K562 (cell line): Measurements from ENCODE around the gene KRT80. TPM values are rescaled to one million over a fixed set of nuclear protein-coding genes. Genes with fewer than 3 reads are reported as not detected.
A peak's percentile ranks its signal among the peaks of the same experiment; 100 is the strongest.

ENCODE experiments used
- ATAC-seq: fragments of 200-7000 bp; cut with Tn5 transposase; 3 replicates; pipeline ENCODE4 v1.9.1; 2020; ENCODE audit warnings: moderate library complexity
- BruUV-seq: library from RNA; stranded (reverse); fragments of 400-500 nt; replicated peaks from 2 replicates; lab custom pipeline; 2021; lab: Mats Ljungman, UMichigan
- CTCF ChIA-PET: fragments of 300-600 bp; formaldehyde crosslinking; extraction: SDS; loops from one replicate; lab custom pipeline; 2021; ENCODE audit warnings: low intra/inter-chr PET ratio; lab: Yijun Ruan, JAX
- POLR2A ChIA-PET: fragments of 300-600, 350-650 bp; sonication (Branson Sonifier 250); formaldehyde crosslinking; extraction: SDS; loops from one replicate; lab custom pipeline; 2021; ENCODE audit warnings: antibody characterized with exemption, inconsistent platforms; lab: Yijun Ruan, JAX
- DNase-seq, 4 experiments: peaks; one replicate each; pipeline versions ENCODE4 v3.0.0 to v3.0.0-alpha.2; 2011 to 2018; ENCODE audit warnings: low spot score in 3 of 4, mixed read lengths in 3 of 4; ENCODE audit errors: extremely low read depth in 1 of 4
- FAIRE-seq: peaks from 2 replicates; lab custom pipeline; 2011; peaks lifted over from hg19 to GRCh38; lab: Jason Lieb, UNC
- H2AFZ ChIP-seq: 2 replicates; pipeline ENCODE4 v1.6.0; 2011; ENCODE audit warnings: low read depth, low read length, control low read depth, inconsistent platforms
- H3K27ac ChIP-seq: fragments of 200-600 bp; 3 replicates; pipeline ENCODE4 v1.8.0; 2011; ENCODE audit warnings: low read depth, mild to moderate bottlenecking, control low read depth, inconsistent platforms, low read length, moderate library complexity, mixed read lengths; ENCODE audit errors: extremely low read depth
- H3K27me3 ChIP-seq, 2 experiments: fragments of 300-600 bp in 1 of 2; 2 replicates in 1 of 2; 3 replicates in 1 of 2; pipeline versions ENCODE4 v1.6.0 to v1.8.0; 2011; ENCODE audit warnings: inconsistent platforms in 2 of 2, low read length in 2 of 2, mild to moderate bottlenecking in 1 of 2, mixed read lengths in 1 of 2, moderate library complexity in 1 of 2; ENCODE audit not compliant: control insufficient read depth in 2 of 2, insufficient read depth in 2 of 2
- H3K36me3 ChIP-seq: fragments of 300-600 bp; 3 replicates; pipeline ENCODE4 v1.8.0; 2011; ENCODE audit warnings: mild to moderate bottlenecking, low read length, inconsistent platforms; ENCODE audit not compliant: control insufficient read depth, insufficient read depth
- H3K4me1 ChIP-seq, 2 experiments: fragments of 200-600 bp in 1 of 2; replicated peaks in 1 of 2; 2 replicates in 1 of 2; 3 replicates in 1 of 2; pipeline versions ENCODE4 v1.5.1 to v1.8.0; 2011; ENCODE audit warnings: inconsistent platforms in 2 of 2, low read length in 2 of 2, mild to moderate bottlenecking in 1 of 2, mixed read lengths in 1 of 2, moderate library complexity in 1 of 2; ENCODE audit not compliant: control insufficient read depth in 2 of 2, insufficient read depth in 2 of 2
- H3K4me2 ChIP-seq: 2 replicates; pipeline ENCODE4 v1.6.1; 2011; ENCODE audit warnings: low read length, control low read depth, inconsistent platforms, mixed read lengths; ENCODE audit not compliant: insufficient read depth
- H3K4me3 ChIP-seq: fragments of 200-600 bp; sonication (generic), shearing (Covaris generic); 2 replicates; pipeline ENCODE4 v1.5.1; 2016; ENCODE audit warnings: control low read depth, inconsistent platforms
- H3K79me2 ChIP-seq: fragments of 200-600 bp; 3 replicates; pipeline ENCODE4 v1.8.0; 2011; ENCODE audit warnings: low read length, inconsistent platforms; ENCODE audit not compliant: control insufficient read depth, insufficient read depth
- H3K9ac ChIP-seq, 2 experiments: 2 replicates each; pipeline versions ENCODE4 v1.6.0 to v1.6.1; 2011; ENCODE audit warnings: low read depth in 2 of 2, low read length in 2 of 2, control low read depth in 1 of 2, inconsistent platforms in 1 of 2, mild to moderate bottlenecking in 1 of 2, mixed read lengths in 1 of 2; ENCODE audit not compliant: insufficient read depth in 1 of 2
- H3K9me1 ChIP-seq: one replicate; pipeline ENCODE4 v1.6.0; 2011; ENCODE audit warnings: inconsistent platforms, mild to moderate bottlenecking, low read length, moderate library complexity; ENCODE audit not compliant: control insufficient read depth, insufficient read depth
- H3K9me3 ChIP-seq: replicated peaks from 2 replicates; pipeline ENCODE4 v1.5.1; 2011; ENCODE audit warnings: low read depth, low read length, inconsistent platforms; ENCODE audit not compliant: control insufficient read depth, insufficient read depth
- H4K20me1 ChIP-seq: replicated peaks from 2 replicates; pipeline ENCODE4 v1.6.1; 2011; ENCODE audit warnings: low read length, inconsistent platforms, mixed read lengths; ENCODE audit not compliant: control insufficient read depth, insufficient read depth
- FOXJ2 ChIP-seq: fragments of 200-800 bp; sonication (Bioruptor generic); IDR thresholded peaks from 2 replicates; pipeline ENCODE4 v1.6.1; 2016; ENCODE audit warnings: missing genetic modification characterization, missing compliant biosample characterization
- FOXJ3 ChIP-seq: sonication (generic); formaldehyde crosslinking; IDR thresholded peaks from 2 replicates; pipeline ENCODE4 v1.4.0; 2020; ENCODE audit warnings: mild to moderate bottlenecking, missing genetic modification reagents
- PHTF2 ChIP-seq: fragments of 250-450 bp; sonication (Bioruptor Pico); IDR thresholded peaks from 2 replicates; pipeline ENCODE4 v1.5.0; 2021; ENCODE audit warnings: mild to moderate bottlenecking
- PYGO2 ChIP-seq: fragments of 450-650 bp; IDR thresholded peaks from 2 replicates; pipeline ENCODE4 v1.6.1; 2016; ENCODE audit warnings: mild to moderate bottlenecking, missing genetic modification characterization, moderate library complexity, missing compliant biosample characterization
- RFX1 ChIP-seq: fragments of 450-650 bp; IDR thresholded peaks from 2 replicates; pipeline ENCODE4 v1.6.1; 2016; ENCODE audit warnings: mild to moderate bottlenecking, moderate library complexity
- SLC30A9 ChIP-seq: fragments of 250-450 bp; sonication (Bioruptor Pico); IDR thresholded peaks from 2 replicates; pipeline ENCODE4 v1.8.0; 2022; ENCODE audit warnings: mild to moderate bottlenecking, moderate library complexity
- U2AF2 ChIP-seq: fragments of 200-400 bp; formaldehyde crosslinking; optimal IDR thresholded peaks from 2 replicates; pipeline ENCODE3; 2017; ENCODE audit warnings: low read depth, mild to moderate bottlenecking, low read length
- ZFPM2 ChIP-seq: fragments of 250-450 bp; sonication (Bioruptor Pico); IDR thresholded peaks from 2 replicates; pipeline ENCODE4 v1.5.1; 2022; ENCODE audit warnings: mild to moderate bottlenecking
- ZNF143 ChIP-seq: sonication (generic); formaldehyde crosslinking; IDR thresholded peaks from 2 replicates; pipeline ENCODE4 v1.9.0; 2022; ENCODE audit warnings: mild to moderate bottlenecking, missing genetic modification reagents
- WGBS: fragments of 100-300 bp; shearing (Covaris generic); methylation state at CpG from one replicate; pipeline ENCODE4 v1.1.6; 2016; ENCODE audit warnings: low coverage, mixed read lengths; ENCODE audit not compliant: insufficient coverage; ENCODE audit errors: missing lambda C conversion rate; 5-methylcytosine and 5-hydroxymethylcytosine counted together
- in situ Hi-C: fragments of 300-500 bp; cut with MboI; formaldehyde crosslinking; loops from 4 replicates; pipeline ENCODE4 v1.15.0; 2018; ENCODE audit warnings: inconsistent platforms, mixed read lengths
- intact Hi-C: fragments of 100-400 bp; cut with micrococcal nuclease; formaldehyde crosslinking; loops from 2 replicates; pipeline ENCODE4 v1.14.2; 2022
- polyA plus RNA-seq, 8 experiments: library from polyadenylated mRNA; depleted of rRNA in 4 of 8; stranded (reverse) in 5 of 8; unstranded in 3 of 8; fragments of >200 nt; fragmentation: Nextera tagmentation in 2 of 8; fragmentation: Illumina TruSeq in 1 of 8; extraction: Ambion mirVana in 2 of 8; extraction: Trizol in 1 of 8; gene quantifications; 2 replicates each; pipeline versions ENCODE4 v1.2.1 to v1.2.3, GENCODE V29; 2011 to 2014; ENCODE audit warnings: inconsistent platforms in 1 of 8, missing spikeins in 1 of 8
- total RNA-seq, 7 experiments: library from RNA; depleted of rRNA in 6 of 7; stranded (reverse); fragments of >200 nt in 6 of 7; fragmentation: Illumina TruSeq in 2 of 7; extraction: Trizol in 2 of 7; gene quantifications; 2 replicates each; pipeline versions ENCODE4 v1.2.1 to v1.2.3, GENCODE V29; 2011 to 2021; ENCODE audit warnings: low replicate concordance in 1 of 7
- TF ChIP-seq, protein P1 (sequence below): sonication (generic); formaldehyde crosslinking; IDR thresholded peaks from 2 replicates; pipeline ENCODE4 v1.8.1; 2022; ENCODE audit warnings: missing genetic modification reagents
- TF ChIP-seq, protein P2 (sequence below): fragments of 250-450 bp; sonication (Bioruptor Pico); IDR thresholded peaks from 2 replicates; pipeline ENCODE4 v1.5.0; 2020; ENCODE audit warnings: mild to moderate bottlenecking
- TF ChIP-seq, protein P3 (sequence below): fragments of 450-650 bp; IDR thresholded peaks from 2 replicates; pipeline ENCODE4 v1.6.1; 2017; ENCODE audit warnings: antibody characterized with exemption, mild to moderate bottlenecking
- TF ChIP-seq, protein P4 (sequence below): fragments of 450-650 bp; IDR thresholded peaks from 2 replicates; pipeline ENCODE4 v1.7.0; 2016; ENCODE audit warnings: borderline replicate concordance

The KRT80 gene
- total and polyA plus RNA-seq, 9 of the 15 experiments (the other 6 are each of a cell fraction or from before 2014, with no cell fraction given), result not detected

DNA sequence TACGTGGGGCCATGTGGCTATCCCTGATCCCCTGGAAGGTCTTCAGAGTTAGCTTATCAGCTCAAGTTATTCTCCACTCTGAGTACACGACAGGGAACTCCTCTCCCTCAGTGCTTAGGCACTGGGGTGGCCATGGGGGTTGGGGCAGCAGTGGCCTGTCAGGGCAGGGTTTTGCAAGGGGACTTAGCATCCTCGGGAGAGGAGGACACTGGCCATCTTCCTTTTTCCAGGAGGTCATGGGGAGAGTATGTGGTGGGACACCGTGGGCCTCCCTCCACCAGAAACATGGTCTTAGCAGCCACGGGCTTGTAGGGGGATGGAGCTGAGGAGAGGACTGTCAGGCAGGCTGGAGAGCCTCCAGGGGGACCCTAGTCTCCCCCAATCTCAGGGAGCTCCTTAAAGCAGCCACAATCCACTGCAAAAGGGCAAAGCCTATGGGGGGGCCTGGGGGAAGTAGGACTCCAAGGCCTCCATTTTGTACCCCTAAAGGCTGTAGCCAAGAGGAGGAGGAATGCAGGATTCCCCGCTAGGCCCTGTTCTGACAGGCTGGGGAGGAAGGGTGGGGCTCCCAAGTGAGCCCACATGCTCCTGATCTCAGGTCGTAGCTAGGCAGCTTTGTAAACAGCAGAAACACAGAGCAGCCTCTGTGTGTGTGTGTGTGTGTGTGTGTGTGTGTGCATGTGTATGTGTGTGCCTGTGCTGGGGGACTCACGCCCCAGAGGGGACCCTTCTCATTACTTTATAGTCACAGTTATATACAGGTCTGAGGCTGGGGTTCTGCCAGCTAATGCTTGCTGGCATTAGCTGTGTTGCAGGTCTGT is 36.6 kb downstream of the KRT80 start:
- under 1% methylated on average over 8 of the region's 8 CpGs for WGBS
- Histone ChIP-seq H3K9me1 (no peaks in the 10 kb centered on the region), H3K9me3 (no peaks in the 10 kb centered on the region), H4K20me1 (0 out of 2 replicates have a peak, but pooled peaks cover 6% of the 10 kb centered on the region), H3K4me2 (no peak overlapping the region), H3K27me3 (peaks cover 0 to 10% of the 10 kb centered on the region in 2 experiments; a peak in 2 of 5 replicates), H2AFZ (no peak overlapping the region), H3K9ac (no peak overlapping the region), H3K27ac (no peak overlapping the region), H3K4me3 (no peak overlapping the region), H3K36me3 (no peaks in the 10 kb centered on the region), H3K4me1 (peaks cover 0 to 11% of the 10 kb centered on the region in 2 experiments; a peak in 3 of 5 replicates), H3K79me2 (no peaks in the 10 kb centered on the region)
- in situ Hi-C loops, result no loop called here
- ChIA-PET CTCF (interaction anchor here (0.6 kb wide), 2 partner anchors 713 to 730 kb away, joined by 4 read pairs; no protein-coding TSS in a partner anchor), POLR2A (interaction anchor here (0.6 to 1.3 kb wide), 2 partner anchors 16 to 724 kb away, joined by 3 to 4 read pairs; no protein-coding TSS in a partner anchor)
- TF ChIP-seq, protein P1, sequence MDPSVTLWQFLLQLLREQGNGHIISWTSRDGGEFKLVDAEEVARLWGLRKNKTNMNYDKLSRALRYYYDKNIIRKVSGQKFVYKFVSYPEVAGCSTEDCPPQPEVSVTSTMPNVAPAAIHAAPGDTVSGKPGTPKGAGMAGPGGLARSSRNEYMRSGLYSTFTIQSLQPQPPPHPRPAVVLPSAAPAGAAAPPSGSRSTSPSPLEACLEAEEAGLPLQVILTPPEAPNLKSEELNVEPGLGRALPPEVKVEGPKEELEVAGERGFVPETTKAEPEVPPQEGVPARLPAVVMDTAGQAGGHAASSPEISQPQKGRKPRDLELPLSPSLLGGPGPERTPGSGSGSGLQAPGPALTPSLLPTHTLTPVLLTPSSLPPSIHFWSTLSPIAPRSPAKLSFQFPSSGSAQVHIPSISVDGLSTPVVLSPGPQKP, result no peak
- TF ChIP-seq, protein P2, sequence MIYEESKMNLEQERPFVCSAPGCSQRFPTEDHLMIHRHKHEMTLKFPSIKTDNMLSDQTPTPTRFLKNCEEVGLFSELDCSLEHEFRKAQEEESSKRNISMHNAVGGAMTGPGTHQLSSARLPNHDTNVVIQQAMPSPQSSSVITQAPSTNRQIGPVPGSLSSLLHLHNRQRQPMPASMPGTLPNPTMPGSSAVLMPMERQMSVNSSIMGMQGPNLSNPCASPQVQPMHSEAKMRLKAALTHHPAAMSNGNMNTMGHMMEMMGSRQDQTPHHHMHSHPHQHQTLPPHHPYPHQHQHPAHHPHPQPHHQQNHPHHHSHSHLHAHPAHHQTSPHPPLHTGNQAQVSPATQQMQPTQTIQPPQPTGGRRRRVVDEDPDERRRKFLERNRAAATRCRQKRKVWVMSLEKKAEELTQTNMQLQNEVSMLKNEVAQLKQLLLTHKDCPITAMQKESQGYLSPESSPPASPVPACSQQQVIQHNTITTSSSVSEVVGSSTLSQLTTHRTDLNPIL (CRISPR knock-in tag), result no peak
- TF ChIP-seq FOXJ2, result peak; percentile 98
- no peak for TF ChIP-seq SLC30A9
- no peak for TF ChIP-seq PHTF2 (CRISPR knock-in tag)
- TF ChIP-seq PYGO2 (tag), result no peak
- no peak for TF ChIP-seq ZFPM2
- no peak for TF ChIP-seq ZNF143 (CRISPR knock-in tag)
- no peak for TF ChIP-seq U2AF2
- TF ChIP-seq RFX1, result 0 out of 2 replicates have a peak, but pooled peaks have one; percentile 20
- TF ChIP-seq FOXJ3, result peak; percentile 90
- TF ChIP-seq, protein P3, sequence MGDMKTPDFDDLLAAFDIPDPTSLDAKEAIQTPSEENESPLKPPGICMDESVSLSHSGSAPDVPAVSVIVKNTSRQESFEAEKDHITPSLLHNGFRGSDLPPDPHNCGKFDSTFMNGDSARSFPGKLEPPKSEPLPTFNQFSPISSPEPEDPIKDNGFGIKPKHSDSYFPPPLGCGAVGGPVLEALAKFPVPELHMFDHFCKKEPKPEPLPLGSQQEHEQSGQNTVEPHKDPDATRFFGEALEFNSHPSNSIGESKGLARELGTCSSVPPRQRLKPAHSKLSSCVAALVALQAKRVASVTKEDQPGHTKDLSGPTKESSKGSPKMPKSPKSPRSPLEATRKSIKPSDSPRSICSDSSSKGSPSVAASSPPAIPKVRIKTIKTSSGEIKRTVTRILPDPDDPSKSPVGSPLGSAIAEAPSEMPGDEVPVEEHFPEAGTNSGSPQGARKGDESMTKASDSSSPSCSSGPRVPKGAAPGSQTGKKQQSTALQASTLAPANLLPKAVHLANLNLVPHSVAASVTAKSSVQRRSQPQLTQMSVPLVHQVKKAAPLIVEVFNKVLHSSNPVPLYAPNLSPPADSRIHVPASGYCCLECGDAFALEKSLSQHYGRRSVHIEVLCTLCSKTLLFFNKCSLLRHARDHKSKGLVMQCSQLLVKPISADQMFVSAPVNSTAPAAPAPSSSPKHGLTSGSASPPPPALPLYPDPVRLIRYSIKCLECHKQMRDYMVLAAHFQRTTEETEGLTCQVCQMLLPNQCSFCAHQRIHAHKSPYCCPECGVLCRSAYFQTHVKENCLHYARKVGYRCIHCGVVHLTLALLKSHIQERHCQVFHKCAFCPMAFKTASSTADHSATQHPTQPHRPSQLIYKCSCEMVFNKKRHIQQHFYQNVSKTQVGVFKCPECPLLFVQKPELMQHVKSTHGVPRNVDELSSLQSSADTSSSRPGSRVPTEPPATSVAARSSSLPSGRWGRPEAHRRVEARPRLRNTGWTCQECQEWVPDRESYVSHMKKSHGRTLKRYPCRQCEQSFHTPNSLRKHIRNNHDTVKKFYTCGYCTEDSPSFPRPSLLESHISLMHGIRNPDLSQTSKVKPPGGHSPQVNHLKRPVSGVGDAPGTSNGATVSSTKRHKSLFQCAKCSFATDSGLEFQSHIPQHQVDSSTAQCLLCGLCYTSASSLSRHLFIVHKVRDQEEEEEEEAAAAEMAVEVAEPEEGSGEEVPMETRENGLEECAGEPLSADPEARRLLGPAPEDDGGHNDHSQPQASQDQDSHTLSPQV, result no peak
- TF ChIP-seq, protein P4, sequence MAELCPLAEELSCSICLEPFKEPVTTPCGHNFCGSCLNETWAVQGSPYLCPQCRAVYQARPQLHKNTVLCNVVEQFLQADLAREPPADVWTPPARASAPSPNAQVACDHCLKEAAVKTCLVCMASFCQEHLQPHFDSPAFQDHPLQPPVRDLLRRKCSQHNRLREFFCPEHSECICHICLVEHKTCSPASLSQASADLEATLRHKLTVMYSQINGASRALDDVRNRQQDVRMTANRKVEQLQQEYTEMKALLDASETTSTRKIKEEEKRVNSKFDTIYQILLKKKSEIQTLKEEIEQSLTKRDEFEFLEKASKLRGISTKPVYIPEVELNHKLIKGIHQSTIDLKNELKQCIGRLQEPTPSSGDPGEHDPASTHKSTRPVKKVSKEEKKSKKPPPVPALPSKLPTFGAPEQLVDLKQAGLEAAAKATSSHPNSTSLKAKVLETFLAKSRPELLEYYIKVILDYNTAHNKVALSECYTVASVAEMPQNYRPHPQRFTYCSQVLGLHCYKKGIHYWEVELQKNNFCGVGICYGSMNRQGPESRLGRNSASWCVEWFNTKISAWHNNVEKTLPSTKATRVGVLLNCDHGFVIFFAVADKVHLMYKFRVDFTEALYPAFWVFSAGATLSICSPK, result no peak
- BruUV-seq, result no TSS peak
- DNase-seq (no peak), FAIRE-seq (no peak), ATAC-seq (no peak)
- intact Hi-C loops, result loop anchor here (5.0 to 10.0 kb wide), 4 partner anchors 210 to 827 kb away; partner anchors contain the start of gene KRT85
